WI38 (cell line): ENCODE measurements around the gene TMIE.
"Not testable (repeated sequence)": the region's sequence is repeated elsewhere in the genome, so short reads cannot be mapped to it uniquely, and the experiment has no call there.

Source experiments
- H3K4me3 ChIP-seq: 2 replicates; pipeline ENCODE4 v1.5.1; 2011; ENCODE audit warnings: low read depth, mild to moderate bottlenecking, control low read depth, low read length
- CTCF ChIP-seq: IDR thresholded peaks from 2 replicates; pipeline ENCODE4 v1.5.1; 2012; ENCODE audit warnings: low read depth, mild to moderate bottlenecking, control low read depth, low read length

The TMIE gene

GRCh38 chr3:46700772-46701171, 420 bp upstream of the TMIE start:
- TF ChIP-seq CTCF: no peak
- no peak overlapping the region for H3K4me3 ChIP-seq

DNA sequence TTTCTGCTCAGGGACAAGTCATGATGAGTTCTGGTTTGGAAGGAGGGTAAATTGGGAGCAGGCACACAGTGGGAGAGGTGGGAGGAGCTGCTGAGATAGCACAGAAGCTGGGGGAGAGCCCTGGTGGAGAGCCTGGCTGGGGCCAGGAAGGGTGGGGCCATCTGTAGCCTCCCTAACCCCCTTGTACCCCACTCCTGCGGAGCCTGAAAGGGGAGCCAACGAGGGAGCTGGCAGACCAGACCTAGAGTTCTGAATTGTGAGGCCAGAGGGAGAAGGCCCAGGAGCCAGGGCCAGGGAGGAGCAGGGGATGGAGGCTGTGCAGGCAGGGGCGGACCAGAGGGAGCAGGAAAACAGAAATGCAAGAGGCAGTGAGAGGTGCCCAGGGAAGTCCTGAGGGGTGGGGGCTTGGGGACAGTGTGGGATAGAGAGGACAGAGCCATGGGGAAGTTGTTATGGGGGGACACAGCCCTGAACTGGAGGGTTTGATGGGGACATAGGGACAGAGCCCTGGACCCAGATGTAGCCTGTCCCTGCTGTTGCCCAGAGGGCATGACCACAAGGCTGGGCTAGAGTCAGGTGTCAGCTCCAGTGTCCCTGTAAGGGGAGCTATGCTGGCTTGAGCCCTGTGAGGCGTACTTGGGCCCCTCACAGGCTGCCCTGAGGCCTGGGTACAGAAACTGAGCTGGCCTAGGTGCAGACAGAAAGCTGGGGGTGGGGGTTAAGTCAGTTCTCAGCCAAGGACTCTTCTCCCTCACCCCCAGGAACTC, 1.2 kb downstream of the TMIE start:
- no peak for TF ChIP-seq CTCF
- H3K4me3 ChIP-seq: no peak overlapping the region

GRCh38 chr3:46703013-46703520, 1.9 kb downstream of the TMIE start:
- no peak overlapping the region for H3K4me3 ChIP-seq
- TF ChIP-seq CTCF: no peak

DNA sequence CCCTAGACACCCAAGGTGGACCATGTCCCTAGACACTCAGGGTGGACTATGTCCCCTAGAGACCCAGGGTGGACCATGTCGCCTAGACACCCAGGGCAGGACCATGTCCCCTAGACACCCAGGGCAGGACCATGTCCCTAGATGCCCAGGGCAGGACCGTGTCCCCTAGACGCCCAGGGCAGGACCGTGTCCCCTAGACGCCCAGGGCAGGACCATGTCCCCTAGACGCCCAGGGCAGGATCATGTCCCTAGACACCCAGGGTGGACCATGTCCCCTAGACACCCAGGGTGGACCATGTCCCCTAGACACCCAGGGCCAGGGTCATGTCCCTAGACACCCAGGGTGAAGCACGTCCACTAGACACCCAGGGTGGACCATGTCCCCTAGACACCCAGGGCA, 3.2 kb downstream of the TMIE start:
- not testable (repeated sequence) for H3K4me3 ChIP-seq

GRCh38 chr3:46705022-46705530, 3.9 kb downstream of the TMIE start:
- H3K4me3 ChIP-seq: no peak overlapping the region
- TF ChIP-seq CTCF: peak; percentile 92

- H3K4me3 ChIP-seq: no peak overlapping the region
- TF ChIP-seq CTCF: no peak
These were observed 4.8 kb downstream of the TMIE start for GRCh38 chr3:46705751-46706552.

DNA sequence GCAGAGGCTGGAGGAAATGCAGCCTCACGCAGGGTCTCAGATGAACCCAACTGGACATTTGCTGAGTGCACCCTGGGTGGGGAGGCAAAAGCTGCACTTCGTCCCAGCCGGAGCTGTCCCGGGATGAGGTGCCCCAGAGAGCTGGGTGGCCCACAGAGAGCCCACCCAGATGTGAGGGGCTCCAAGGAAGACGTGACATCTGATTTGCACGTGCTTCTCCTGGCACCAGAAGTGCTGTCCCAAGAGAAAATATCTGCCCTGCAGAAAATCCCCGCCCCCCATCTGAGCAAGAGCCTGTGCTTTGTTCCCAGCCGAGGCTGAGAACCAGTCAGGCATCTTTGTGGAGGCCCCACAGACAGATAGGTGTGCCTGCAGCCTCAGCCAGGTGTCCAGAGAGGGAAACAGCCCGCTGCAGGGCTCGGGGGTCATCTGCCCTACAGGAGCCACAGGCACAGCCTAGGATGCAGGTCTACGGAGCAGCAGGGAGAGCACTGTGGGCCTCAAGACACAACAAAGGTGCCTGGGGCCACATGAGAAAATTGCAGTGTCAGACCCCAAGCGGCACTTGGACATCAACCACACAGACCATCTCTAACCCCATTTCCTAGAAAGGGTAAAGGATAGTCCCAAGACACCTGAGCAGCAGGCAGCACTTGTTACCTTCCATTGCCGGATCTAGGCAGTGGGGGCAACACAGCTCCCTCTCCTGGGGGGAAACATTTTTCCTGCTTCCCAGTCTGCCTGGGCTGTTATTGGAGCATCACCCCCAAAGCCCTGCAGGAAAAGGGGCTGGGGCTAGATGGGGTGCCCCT, 5.8 kb downstream of the TMIE start:
- TF ChIP-seq CTCF: no peak
- H3K4me3 ChIP-seq: no peak overlapping the region
